SK-N-SH treated with all-trans-retinoic acid at 6 μM for 48 hours (cell line): Measurements from ENCODE around the gene BAG5.

Source experiments
- CSDC2 ChIP-seq: fragments of 250-450 bp; sonication (Bioruptor Pico); IDR thresholded peaks from 2 replicates; pipeline ENCODE4 v1.5.0; 2020; ENCODE audit warnings: mild to moderate bottlenecking, moderate library complexity
- SNAI2 ChIP-seq: fragments of 250-450 bp; sonication (Bioruptor Pico); IDR thresholded peaks from 2 replicates; pipeline ENCODE4 v1.5.0; 2020; ENCODE audit warnings: mild to moderate bottlenecking, moderate library complexity
- TCF4 ChIP-seq: fragments of 250-450 bp; sonication (Bioruptor Pico); IDR thresholded peaks from 2 replicates; pipeline ENCODE4 v1.8.0; 2021; ENCODE audit warnings: mild to moderate bottlenecking, moderate library complexity, borderline replicate concordance
- ZC3H10 ChIP-seq: fragments of 250-450 bp; sonication (Bioruptor Pico); IDR thresholded peaks from 2 replicates; pipeline ENCODE4 v1.5.1; 2021; ENCODE audit warnings: mild to moderate bottlenecking, moderate library complexity
- ZFP30 ChIP-seq: fragments of 450-650 bp; formaldehyde crosslinking; IDR thresholded peaks from 2 replicates; pipeline ENCODE4 v1.5.0; 2022; ENCODE audit warnings: mild to moderate bottlenecking, moderate library complexity

GRCh38 chr14:103578401-103579075 lies 16.1 kb upstream of the BAG5 start:
- TF ChIP-seq TCF4 (CRISPR knock-in tag): no peak
- no peak for TF ChIP-seq ZC3H10 (CRISPR knock-in tag)
- TF ChIP-seq ZFP30: no peak
- no peak for TF ChIP-seq CSDC2 (CRISPR knock-in tag)
- no peak for TF ChIP-seq SNAI2 (CRISPR knock-in tag)
